Peyer's patch (tissue), 4 donors: ENCODE results near the gene RNF208. TPM values are rescaled to one million over a fixed set of nuclear protein-coding genes. Genes with fewer than 3 reads are reported as not detected.

Experiments
- DNase-seq, 3 donors: peaks; one replicate each; pipeline ENCODE4 v3.0.0-alpha.2; 2017 to 2019
- H3K27ac ChIP-seq, 4 donors: fragments of 200-600 bp; sonication (generic); one replicate each; pipeline ENCODE4 v1.5.1; 2016 to 2019
- H3K27me3 ChIP-seq, 2 donors: fragments of 200-600 bp; sonication (generic); one replicate each; pipeline ENCODE4 v1.5.1; 2019
- H3K36me3 ChIP-seq, 3 donors: fragments of 200-600 bp; sonication (generic); one replicate each; pipeline ENCODE4 v1.5.1; 2016 to 2019
- H3K4me1 ChIP-seq, 4 donors: fragments of 200-600 bp; sonication (generic); one replicate each; pipeline ENCODE4 v1.5.1; 2016 to 2019
- H3K4me3 ChIP-seq, 4 donors: fragments of 200-600 bp; sonication (generic); 1 replicate in 3 of 4; 2 replicates in 1 of 4; pipeline ENCODE4 v1.5.1; 2016 to 2019; ENCODE audit warnings: mild to moderate bottlenecking in 1 of 4
- H3K9me3 ChIP-seq, 4 donors: fragments of 200-600 bp; sonication (generic); one replicate each; pipeline ENCODE4 v1.5.1; 2016 to 2019; ENCODE audit warnings: mild to moderate bottlenecking in 1 of 4
- POLR2A ChIP-seq, 2 donors: fragments of 450-650 bp; IDR thresholded peaks; one replicate each; pipeline ENCODE4 v1.5.1; 2017; ENCODE audit warnings: antibody characterized with exemption in 2 of 2, mild to moderate bottlenecking in 2 of 2, moderate library complexity in 2 of 2
- total RNA-seq, 4 donors: library from RNA; depleted of rRNA; stranded (reverse); fragments of >200 nt; gene quantifications; one replicate each; pipeline ENCODE4 v1.1.0, GENCODE V29; 2016
- TF ChIP-seq, protein P1 (sequence below), 6 experiments: fragments of 450-650 bp in 4 of 6; fragments of 200-600 bp in 2 of 6; sonication (generic) in 1 of 6; IDR thresholded peaks; one replicate each; pipeline ENCODE4 v1.5.1; 2017 to 2019; ENCODE audit warnings: antibody characterized with exemption in 6 of 6, mild to moderate bottlenecking in 3 of 6, moderate library complexity in 1 of 6

Gene RNF208
- total RNA-seq, 4 donors from 2014 or later = 4.4 to 5.9 TPM; not detected in 2

DNA sequence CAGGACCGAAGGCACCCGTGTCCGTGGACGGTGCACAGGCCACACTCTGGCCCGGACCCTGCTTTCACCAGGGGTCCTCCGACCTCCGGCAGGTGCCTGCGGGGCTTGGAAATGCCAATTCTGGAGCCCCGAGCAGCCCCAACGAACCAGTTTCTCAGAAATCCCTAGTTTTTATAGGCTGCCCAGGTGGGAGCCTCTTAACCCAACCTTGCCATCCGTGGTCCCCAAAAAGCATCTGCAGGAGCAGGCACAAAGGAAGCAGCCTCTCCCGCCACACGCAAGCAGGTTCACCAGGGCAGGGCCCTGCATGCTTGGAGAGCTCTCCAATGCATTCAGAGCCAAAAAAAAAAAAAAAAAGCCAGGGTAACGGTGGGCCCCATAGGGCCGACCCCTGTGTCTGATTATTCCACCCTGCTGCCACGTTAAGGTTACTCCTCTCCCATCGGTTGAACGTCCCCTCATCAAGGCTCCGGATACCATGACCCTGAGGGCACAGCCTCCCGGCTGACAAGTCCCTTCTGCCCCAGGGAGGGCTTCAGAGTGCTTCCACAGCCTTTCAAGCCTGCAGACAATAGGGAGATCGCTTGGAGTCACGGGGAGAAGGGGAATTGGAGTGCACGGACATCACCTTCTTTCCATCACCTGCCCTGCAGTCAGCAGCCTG is 20.7 kb downstream of the RNF208 start:
- Histone ChIP-seq H3K4me3 (peak overlapping the region; percentile 41 to 96 (median 83)), H3K36me3 (no peaks in the 10 kb centered on the region), H3K4me1 (peaks cover 4 to 69% (median 29%) of the 10 kb centered on the region in 4 donors), H3K27ac (peak overlapping the region; percentile 61 to 98 (median 88)), H3K9me3 (no peaks in the 10 kb centered on the region), H3K27me3 (no peaks in the 10 kb centered on the region)
- TF ChIP-seq POLR2A (IDR thresholded peaks at IDR 0.05) = peak in 1 of 2 donors; percentile 34
- TF ChIP-seq, protein P1, sequence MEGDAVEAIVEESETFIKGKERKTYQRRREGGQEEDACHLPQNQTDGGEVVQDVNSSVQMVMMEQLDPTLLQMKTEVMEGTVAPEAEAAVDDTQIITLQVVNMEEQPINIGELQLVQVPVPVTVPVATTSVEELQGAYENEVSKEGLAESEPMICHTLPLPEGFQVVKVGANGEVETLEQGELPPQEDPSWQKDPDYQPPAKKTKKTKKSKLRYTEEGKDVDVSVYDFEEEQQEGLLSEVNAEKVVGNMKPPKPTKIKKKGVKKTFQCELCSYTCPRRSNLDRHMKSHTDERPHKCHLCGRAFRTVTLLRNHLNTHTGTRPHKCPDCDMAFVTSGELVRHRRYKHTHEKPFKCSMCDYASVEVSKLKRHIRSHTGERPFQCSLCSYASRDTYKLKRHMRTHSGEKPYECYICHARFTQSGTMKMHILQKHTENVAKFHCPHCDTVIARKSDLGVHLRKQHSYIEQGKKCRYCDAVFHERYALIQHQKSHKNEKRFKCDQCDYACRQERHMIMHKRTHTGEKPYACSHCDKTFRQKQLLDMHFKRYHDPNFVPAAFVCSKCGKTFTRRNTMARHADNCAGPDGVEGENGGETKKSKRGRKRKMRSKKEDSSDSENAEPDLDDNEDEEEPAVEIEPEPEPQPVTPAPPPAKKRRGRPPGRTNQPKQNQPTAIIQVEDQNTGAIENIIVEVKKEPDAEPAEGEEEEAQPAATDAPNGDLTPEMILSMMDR (IDR thresholded peaks at IDR 0.05) = no peak
- no peak for DNase-seq

DNA sequence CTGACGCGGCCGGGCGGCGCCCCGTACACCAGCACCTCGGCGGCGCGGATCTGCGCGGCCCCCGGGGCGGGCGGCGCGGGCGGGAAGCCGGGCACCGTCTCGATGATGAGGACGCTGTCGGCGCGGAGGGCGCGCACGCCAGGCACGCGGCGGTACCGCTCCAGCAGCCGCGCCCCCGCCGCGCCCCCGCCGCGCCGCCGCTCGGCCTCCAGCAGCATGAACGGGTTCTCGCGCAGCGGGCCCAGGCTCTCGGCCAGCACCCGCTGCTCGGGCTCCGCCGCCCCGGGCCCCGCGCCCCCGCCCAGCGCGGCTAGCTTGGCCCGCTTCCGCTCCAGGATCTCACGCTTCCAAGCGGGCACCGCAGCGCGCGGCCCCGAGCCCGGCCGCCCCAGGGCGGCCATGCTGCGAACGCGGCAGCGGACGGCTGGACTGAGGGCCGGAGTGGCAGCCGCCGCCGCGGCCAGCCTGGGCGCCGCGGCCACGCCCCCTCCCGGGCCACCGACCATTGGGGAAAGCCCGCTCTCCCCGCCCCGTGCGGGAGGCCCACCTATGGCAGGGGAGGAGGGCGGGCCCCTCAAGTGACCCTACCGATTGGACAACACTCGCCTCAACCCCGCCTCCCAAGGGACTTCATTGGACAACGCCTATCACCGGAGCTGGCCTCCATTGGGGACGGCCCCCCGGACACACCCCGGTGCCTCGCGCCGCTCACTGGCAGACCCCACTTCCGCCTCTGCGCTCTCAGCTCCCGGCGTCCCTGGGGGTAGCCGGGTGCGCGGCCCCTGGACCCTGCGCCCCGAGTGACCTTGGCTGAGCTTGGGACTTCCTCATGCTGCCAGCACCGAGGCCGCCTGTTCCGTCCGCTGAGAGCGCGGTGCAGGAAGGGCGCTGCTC is 21.5 kb downstream of the RNF208 start, which contains the start of gene TPRN:
TPRN (minus strand) TSS at position 431 of the 894 bp plus-strand sequence; CDS start at position 401, 30 bp downstream.
- Histone ChIP-seq H3K4me1 (peaks cover 0 to 64% (median 23%) of the 10 kb centered on the region in 4 donors), H3K27ac (peak within 1 kb of the TSS; percentile 83 to 98 (median 88)), H3K27me3 (no peaks in the 10 kb centered on the region), H3K36me3 (no peaks in the 10 kb centered on the region), H3K4me3 (peak within 1 kb of the TSS; percentile 43 to 96 (median 83)), H3K9me3 (no peaks in the 10 kb centered on the region)
- DNase-seq = peak; percentile 99 to 100 (median 100)
- TF ChIP-seq, protein P1 (IDR thresholded peaks at IDR 0.05) = peak in 2 of 6 experiments; percentile 4 to 20
- TF ChIP-seq POLR2A (IDR thresholded peaks at IDR 0.05) = peak; percentile 83 to 96

DNA sequence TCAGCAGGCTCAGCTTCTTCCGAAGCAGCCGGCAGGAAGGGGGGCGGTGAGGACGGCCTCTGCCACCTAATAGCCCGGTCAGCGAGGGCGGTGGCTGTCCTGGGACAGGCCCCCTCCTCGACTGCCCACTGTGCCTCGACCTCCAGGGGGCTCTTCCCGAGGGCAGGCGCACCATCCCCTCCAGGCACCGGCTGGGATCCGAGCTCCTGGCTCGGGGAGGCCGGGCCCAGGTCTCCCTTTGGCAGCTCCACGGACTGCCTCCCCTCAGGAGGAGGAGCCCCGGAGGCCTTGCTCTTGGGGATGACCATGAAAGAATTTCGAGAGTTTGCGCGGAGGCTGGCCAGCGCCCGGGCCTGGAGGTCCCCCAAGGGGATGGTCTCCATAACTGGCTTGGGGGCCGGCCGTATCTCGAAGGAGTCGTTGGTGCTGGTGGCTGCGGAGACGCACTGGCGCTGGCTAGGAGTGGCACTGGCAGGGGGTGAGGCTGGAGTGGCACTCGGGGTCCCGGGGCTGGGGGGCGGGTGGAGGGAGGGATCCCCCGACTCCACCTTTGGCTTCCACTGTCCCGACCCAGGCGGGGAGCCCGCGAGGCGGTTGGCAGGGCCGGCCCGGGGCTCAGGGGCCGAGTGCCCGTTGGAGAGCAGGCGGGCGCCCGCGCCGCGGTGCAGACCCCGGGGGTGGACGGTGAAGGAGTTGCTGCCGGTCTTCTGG is 22.5 kb downstream of the RNF208 start:
- TF ChIP-seq, protein P1 (IDR thresholded peaks at IDR 0.05) = no peak
- no peak for TF ChIP-seq POLR2A (IDR thresholded peaks at IDR 0.05)
- peak in 1 of 3 donors; percentile 60 for DNase-seq
- Histone ChIP-seq H3K27ac (peak overlapping the region in 3 of 4 donors; percentile 85 to 98 (median 92)), H3K4me3 (peak overlapping the region; percentile 43 to 96 (median 83)), H3K9me3 (no peaks in the 10 kb centered on the region), H3K27me3 (no peaks in the 10 kb centered on the region), H3K4me1 (peaks cover 0 to 68% (median 18%) of the 10 kb centered on the region in 4 donors), H3K36me3 (no peaks in the 10 kb centered on the region)

DNA sequence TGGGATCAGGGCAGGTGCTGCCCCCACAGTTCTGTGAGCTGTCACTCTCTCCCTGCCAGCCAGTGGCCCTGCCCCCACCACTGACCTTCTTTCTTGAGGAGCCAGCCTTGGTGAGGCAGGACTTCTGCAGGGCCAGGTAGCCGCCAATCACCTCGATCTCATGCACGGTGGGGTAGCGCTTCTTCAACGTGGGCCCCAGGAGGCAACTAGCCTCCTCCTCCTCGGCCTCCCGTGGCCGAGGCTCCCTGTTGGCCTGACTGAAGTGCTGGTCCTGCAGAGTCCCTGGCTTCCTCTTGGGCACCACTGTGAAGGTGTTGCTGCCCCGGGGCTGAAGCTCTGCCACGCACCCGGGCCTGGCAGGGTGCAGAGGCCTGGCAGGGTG is 23.1 kb downstream of the RNF208 start:
- Histone ChIP-seq H3K27me3 (no peaks in the 10 kb centered on the region), H3K4me1 (peaks cover 0 to 68% (median 15%) of the 10 kb centered on the region in 4 donors), H3K4me3 (peak overlapping the region; percentile 43 to 96 (median 83)), H3K9me3 (no peaks in the 10 kb centered on the region), H3K36me3 (no peaks in the 10 kb centered on the region), H3K27ac (peak overlapping the region in 3 of 4 donors; percentile 85 to 98 (median 92))
- DNase-seq = peak in 1 of 3 donors; percentile 70
- no peak for TF ChIP-seq POLR2A (IDR thresholded peaks at IDR 0.05)
- TF ChIP-seq, protein P1 (IDR thresholded peaks at IDR 0.05) = no peak
